GM18520 (cell line): Measurements from ENCODE around the gene SLC10A3.

Source experiments
- ATAC-seq: cut with Tn5 transposase; IDR thresholded peaks from one replicate; pipeline ENCODE4 v1.9.1; 2021; ENCODE audit not compliant: unreplicated experiment

SLC10A3 gene

DNA sequence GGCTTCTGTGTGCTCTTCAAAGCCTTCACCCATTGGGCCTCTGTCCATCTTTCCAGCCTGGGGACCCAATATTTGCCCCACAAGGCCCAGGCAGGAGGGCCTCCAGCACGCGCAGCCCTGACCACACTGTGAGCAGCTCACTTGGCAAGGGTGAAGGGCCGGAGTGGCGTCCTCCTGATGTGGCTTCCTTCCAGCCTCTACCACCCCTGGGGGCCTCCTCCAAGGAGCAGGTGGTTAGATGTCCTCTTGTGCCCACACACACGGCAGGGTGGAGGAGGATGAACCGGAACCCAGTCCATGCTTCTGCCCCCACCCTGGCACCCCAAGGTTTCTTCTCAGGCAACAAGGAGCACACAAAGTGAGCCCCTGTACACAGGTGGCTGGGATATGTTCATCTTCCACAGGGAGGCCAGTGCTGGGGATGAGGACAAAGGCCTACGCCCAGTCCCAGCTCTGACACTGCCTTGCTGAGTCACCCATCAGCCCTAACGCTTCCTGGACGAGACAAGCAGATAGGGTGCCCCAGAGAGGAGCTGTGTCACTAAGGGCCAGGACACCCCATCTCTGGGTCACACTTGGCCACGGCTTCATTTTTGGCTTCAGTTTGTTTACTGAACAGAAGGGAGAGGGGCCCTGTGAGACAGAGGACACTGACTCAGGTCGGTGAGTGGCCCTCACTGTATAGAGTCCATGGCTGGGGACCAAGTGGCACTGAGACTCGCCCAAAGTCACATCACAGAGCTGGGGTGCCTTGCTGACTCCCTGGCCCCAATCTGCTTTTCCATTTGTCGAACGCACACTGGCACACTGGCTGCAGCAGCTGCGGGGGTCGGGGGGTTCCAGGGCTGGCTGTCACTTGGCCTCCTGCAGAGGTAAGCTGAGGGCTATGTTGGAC, 5.9 kb downstream of the SLC10A3 start:
- ATAC-seq, result no peak

GRCh38 chrX:154483325-154483724, 7.1 kb downstream of the SLC10A3 start:
- no peak for ATAC-seq

DNA sequence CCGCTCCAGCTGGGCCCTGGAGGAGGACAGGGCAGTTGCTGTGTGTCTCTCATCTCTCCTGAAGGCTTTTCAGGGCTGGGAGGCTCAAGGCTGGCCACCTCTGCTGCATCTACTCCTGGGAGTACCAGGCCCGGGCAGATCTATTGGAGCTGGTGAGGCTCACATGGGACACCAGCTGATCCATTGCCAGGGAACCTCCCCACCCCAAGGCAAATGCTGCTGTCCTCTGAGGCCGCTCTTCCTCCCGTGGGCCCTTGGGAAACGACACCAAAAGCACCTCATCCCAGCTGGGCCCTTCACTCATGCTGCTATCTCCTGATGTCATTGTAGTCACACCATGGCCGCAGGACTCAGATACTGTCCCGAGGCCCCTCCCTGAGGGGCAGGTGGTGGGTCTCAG, 7.6 kb downstream of the SLC10A3 start:
- no peak for ATAC-seq

DNA sequence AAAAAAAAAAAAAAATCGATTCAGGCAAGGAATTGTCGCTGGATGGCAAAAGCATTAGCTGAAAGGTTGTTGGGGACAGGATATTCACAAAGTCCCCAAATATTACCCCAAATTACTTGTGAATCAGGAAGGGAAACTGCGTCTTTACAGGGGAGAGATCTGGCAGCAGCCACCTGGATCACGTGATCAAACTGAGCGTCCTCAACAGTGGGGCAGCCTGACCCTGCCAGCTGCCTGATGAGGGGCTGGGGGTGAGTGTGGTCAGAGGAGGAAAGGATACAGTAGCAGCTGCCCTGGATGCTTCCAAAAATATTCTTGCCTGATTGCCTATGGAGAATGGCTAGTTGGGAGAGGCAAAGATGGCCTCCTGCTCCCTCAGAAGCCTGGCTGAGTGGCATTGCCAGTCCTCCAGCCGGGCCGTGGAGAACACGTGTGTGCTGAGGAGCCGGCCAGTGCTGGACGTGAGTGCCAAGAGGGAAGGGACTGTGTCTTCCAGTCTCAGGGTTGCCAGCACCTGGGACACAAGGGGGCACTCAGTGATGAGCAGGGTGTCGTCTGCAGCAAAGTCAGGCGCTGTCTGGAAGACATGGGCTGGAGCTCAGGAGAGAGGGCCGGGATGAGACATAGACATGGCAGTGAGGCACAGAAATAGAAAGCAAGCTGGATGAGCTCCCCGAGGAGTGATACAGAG, 8.4 kb downstream of the SLC10A3 start:
- no peak for ATAC-seq

GRCh38 chrX:154481195-154481594, 9.2 kb downstream of the SLC10A3 start:
- ATAC-seq, result no peak

DNA sequence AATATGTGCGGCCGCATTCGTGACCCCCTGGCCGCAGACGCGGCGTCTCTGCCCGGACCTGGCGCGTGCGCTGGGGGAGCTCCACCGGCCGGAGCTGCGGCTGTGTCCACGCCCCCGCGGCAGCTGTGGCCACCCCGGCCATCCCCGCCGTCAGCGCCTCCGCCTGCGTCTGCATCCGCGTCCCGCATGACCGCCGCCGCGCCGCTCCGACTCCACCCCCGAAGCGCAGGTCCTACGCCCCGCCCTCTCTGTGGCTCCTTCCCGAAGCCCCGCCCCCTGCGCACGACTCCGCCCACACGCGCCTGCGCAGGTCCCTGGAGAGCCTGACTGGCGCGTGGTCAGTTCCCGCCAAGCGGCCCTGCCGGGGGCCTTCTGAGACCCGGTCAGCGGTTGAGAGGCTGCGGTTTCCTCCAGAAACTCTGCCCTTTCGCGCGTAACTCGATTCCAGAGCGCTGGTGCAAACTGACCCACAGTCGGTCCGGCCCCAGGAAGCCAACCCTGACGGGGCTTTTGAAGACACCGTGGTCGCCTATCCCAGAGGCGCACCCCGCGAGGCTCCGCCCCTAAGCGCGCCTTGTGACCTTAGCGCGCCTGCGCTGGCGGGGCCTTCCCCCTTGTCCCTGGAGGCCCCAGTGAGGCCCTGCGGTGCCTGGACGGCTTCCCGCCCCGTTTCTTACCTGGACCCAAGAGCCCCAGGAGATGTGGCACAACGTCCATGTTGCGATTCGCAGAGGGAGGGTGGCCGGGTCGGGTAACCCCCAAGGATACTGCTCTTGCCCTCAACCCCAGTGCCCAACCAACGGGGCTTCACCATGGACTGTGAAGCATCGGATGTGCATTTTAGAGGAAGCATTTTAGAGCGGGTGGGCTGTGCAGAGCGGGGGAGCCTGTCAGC, 11.5 kb downstream of the SLC10A3 start, which contains the start of gene LAGE3:
Gene LAGE3 (minus strand): TSS at position 554 of the 895 bp plus-strand sequence. CDS start 366 bp downstream, at position 188.
- peak; percentile 75 for ATAC-seq

GRCh38 chrX:154477891-154478477, 12.4 kb downstream of the SLC10A3 start:
- ATAC-seq, result no peak

GRCh38 chrX:154476821-154477220, 13.6 kb downstream of the SLC10A3 start:
- ATAC-seq, result no peak

- no peak for ATAC-seq
Measured at GRCh38 chrX:154473683-154474082, 16.7 kb downstream of the SLC10A3 start.

GRCh38 chrX:154472685-154473632, 17.5 kb downstream of the SLC10A3 start:
- ATAC-seq, result no peak

- no peak for ATAC-seq
Measured at GRCh38 chrX:154471839-154472684, 18.4 kb downstream of the SLC10A3 start.

DNA sequence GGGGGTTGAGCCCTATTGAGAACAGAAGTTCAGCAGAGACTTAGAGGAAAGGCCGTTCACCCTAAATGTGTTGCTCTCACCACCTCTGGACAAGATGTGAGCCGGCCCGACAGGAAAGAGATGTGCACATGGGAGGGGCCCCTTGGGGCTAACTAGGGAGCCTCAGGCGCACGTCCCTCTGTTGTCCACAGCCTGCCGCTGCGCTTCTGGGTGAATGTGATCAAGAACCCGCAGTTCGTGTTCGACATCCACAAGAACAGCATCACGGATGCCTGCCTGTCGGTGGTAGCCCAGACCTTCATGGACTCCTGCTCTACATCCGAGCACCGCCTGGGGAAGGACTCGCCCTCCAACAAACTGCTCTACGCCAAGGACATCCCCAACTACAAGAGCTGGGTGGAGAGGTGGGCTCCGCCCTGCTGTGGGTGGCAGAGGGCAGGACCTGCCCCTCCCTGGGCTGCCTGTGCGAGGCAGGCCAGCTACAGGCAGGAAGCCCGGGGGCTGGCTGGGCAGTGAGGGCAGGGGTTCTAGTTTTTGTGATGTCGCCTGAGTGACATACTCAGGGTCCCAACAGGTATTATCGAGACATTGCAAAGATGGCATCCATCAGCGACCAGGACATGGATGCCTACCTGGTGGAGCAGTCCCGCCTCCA, 19.4 kb downstream of the SLC10A3 start:
- no peak for ATAC-seq

GRCh38 chrX:154470434-154470833, 20.0 kb downstream of the SLC10A3 start:
- ATAC-seq, result no peak

DNA sequence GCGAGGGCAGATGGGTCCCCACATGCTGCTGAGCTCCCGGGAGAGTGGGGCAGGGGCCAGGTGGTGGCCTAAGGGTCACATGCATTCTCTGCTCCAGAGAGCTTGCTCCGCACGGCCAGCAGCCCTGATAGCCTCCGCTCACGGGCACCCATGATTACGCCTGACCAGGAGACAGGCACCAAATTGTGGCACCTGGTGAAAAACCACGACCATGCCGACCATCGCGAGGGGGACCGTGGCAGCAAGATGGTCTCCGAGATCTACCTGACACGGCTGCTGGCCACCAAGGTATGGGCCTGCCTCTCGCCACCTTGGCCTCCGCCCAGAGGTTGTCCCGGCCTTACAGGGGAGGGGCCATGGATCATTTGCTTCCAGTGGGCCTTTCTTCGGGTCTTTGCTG, 20.5 kb downstream of the SLC10A3 start:
- no peak for ATAC-seq

GRCh38 chrX:154469114-154469513, 21.3 kb downstream of the SLC10A3 start:
- no peak for ATAC-seq

GRCh38 chrX:154468217-154468616, 22.2 kb downstream of the SLC10A3 start:
- no peak for ATAC-seq

DNA sequence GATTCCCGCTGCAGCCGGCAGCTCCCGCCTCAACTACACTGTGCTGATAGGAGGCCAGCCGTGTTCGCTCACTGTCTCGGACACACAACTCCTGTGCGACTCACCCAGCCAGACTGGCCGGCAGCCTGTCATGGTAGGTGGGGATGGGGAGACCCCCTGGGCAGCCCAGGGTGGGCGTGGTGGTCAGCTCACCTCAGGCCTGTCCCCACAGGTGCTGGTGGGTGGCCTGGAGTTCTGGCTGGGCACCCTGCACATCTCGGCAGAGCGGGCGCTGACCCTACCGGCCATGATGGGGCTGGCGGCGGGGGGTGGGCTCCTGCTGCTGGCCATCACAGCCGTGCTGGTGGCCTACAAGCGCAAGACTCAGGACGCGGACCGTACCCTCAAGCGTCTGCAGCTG, 22.9 kb downstream of the SLC10A3 start:
- no peak for ATAC-seq

GRCh38 chrX:154466907-154467306, 23.5 kb downstream of the SLC10A3 start:
- ATAC-seq, result no peak
